Neural crest cell (in vitro differentiated cells): ENCODE data around the gene PACSIN2. TPM values are rescaled to one million over a fixed set of nuclear protein-coding genes. Genes with fewer than 3 reads are reported as not detected.

ENCODE experiments used
- DNase-seq: peaks from one replicate; pipeline ENCODE4 v3.0.0; 2021; ENCODE audit warnings: low read depth, mixed read lengths, low spot score
- H3K27ac Mint-ChIP-seq: one replicate; pipeline ENCODE4 v1.8.0; 2021; ENCODE audit warnings: mild to moderate bottlenecking, mixed read lengths; ENCODE audit not compliant: unreplicated experiment
- H3K27me3 Mint-ChIP-seq: 2 replicates; pipeline ENCODE4 v1.8.0; 2021; ENCODE audit warnings: low read depth, mild to moderate bottlenecking, mixed read lengths
- H3K36me3 Mint-ChIP-seq: 2 replicates; pipeline ENCODE4 v1.8.0; 2021; ENCODE audit warnings: low read depth, mild to moderate bottlenecking, mixed read lengths
- H3K4me1 Mint-ChIP-seq: 2 replicates; pipeline ENCODE4 v1.8.0; 2021; ENCODE audit warnings: mixed read lengths
- H3K4me3 Mint-ChIP-seq: one replicate; pipeline ENCODE4 v1.8.0; 2021; ENCODE audit warnings: mild to moderate bottlenecking, mixed read lengths
- H3K9me3 Mint-ChIP-seq: 2 replicates; pipeline ENCODE4 v1.8.0; 2021; ENCODE audit warnings: mixed read lengths
- CTCF ChIP-seq: fragments of 200-600 bp; sonication (generic); conservative IDR thresholded peaks from 2 replicates; pipeline ENCODE4 v1.5.0; 2021; ENCODE audit warnings: antibody characterized with exemption, mild to moderate bottlenecking
- total RNA-seq: library from RNA; stranded (reverse); gene quantifications from 2 replicates; pipeline ENCODE4 v1.2.1, GENCODE V29; 2021

The PACSIN2 gene
- total RNA-seq, 1 donor from 2014 or later = 79.4 TPM

GRCh38 chr22:42874010-42874409 is 140.9 kb downstream of the PACSIN2 start:
- DNase-seq = no peak
- H3K4me1 Mint-ChIP-seq = no peaks in the 10 kb centered on the region
- H3K9me3 Mint-ChIP-seq = no peaks in the 10 kb centered on the region
- H3K27me3 Mint-ChIP-seq = no peaks in the 10 kb centered on the region
- H3K4me3 Mint-ChIP-seq = no peak overlapping the region
- no peaks in the 10 kb centered on the region for H3K36me3 Mint-ChIP-seq
- no peak for TF ChIP-seq CTCF
- H3K27ac Mint-ChIP-seq = no peak overlapping the region

- Mint-ChIP-seq H3K9me3 (no peaks in the 10 kb centered on the region), H3K36me3 (no peaks in the 10 kb centered on the region)
- no peak for TF ChIP-seq CTCF
Observed at GRCh38 chr22:42873356-42873755, 141.6 kb downstream of the PACSIN2 start.

GRCh38 chr22:42872821-42873220 is 142.1 kb downstream of the PACSIN2 start:
- Mint-ChIP-seq H3K9me3 (no peaks in the 10 kb centered on the region), H3K27ac (peak overlapping the region; percentile 81), H3K4me3 (no peak overlapping the region), H3K36me3 (no peaks in the 10 kb centered on the region), H3K4me1 (peaks cover under 1% of the 10 kb centered on the region), H3K27me3 (no peaks in the 10 kb centered on the region)
- no peak for DNase-seq
- no peak for TF ChIP-seq CTCF

More at GRCh38 chr22:42873356-42873755, 141.6 kb downstream of the PACSIN2 start:
- Mint-ChIP-seq H3K27ac (no peak overlapping the region), H3K4me3 (no peak overlapping the region), H3K27me3 (no peaks in the 10 kb centered on the region), H3K4me1 (no peaks in the 10 kb centered on the region)
- no peak for DNase-seq

GRCh38 chr22:42871146-42872050 is 143.6 kb downstream of the PACSIN2 start:
- no peak for DNase-seq
- Mint-ChIP-seq H3K4me1 (peaks cover 3% of the 10 kb centered on the region), H3K36me3 (no peaks in the 10 kb centered on the region), H3K27ac (no peak overlapping the region), H3K27me3 (no peaks in the 10 kb centered on the region), H3K4me3 (no peak overlapping the region), H3K9me3 (no peaks in the 10 kb centered on the region)
- no peak for TF ChIP-seq CTCF

- H3K4me1 Mint-ChIP-seq = peaks cover 3% of the 10 kb centered on the region
- H3K27ac Mint-ChIP-seq = peak overlapping the region; percentile 9
- H3K36me3 Mint-ChIP-seq = no peaks in the 10 kb centered on the region
- H3K27me3 Mint-ChIP-seq = no peaks in the 10 kb centered on the region
- H3K4me3 Mint-ChIP-seq = peak overlapping the region; percentile 49
- no peak for TF ChIP-seq CTCF
- no peak for DNase-seq
- H3K9me3 Mint-ChIP-seq = no peaks in the 10 kb centered on the region
Observed at GRCh38 chr22:42869888-42870480, 145.0 kb downstream of the PACSIN2 start.
